ENCODE results near the gene PPP1R12A. TPM values are rescaled to one million over a fixed set of nuclear protein-coding genes. Genes with fewer than 3 reads are reported as not detected.

PPP1R12A gene
- total and polyA plus RNA-seq, 2 of the 4 experiments (the other 2 are of a cell fraction) = 47.7 to 112 TPM

DNA sequence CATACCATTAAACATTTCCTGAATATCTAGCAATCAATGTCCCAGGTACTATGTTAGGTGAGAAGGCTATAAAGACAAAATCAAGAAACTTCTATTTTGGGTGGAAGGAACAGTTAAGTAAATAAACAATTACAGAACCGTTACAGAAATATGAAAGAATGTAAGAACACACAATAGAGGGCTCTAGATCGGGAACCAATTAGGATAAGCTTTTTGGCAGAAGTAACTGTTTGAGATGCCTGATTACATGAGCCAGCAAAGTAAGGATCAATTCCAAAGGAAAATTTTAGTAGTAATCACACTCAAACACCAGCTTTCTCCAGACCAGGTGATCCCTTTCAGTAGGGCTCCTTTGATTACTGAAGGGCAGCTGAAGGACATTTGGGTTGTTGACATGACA lies 33.9 kb downstream of the PPP1R12A start:
- Histone ChIP-seq H3K27me3 (ENCODE audit: control insufficient read depth, insufficient read depth, low read length) (no peaks in the 10 kb centered on the region), H4K8ac (ENCODE audit: low read depth in 2 of 2, low read length in 2 of 2) (no peak overlapping the region), H3K14ac (replicated peaks; ENCODE audit: low read depth, low read length) (0 out of 2 replicates have a peak overlapping the region, but pooled peaks have one; percentile 14), H3K4me2 (ENCODE audit: low read depth, low read length) (no peak overlapping the region), H4K20me1 (ENCODE audit: insufficient read depth, low read length) (peaks cover 82% of the 10 kb centered on the region), H3K4me1 (ENCODE audit: control insufficient read depth, insufficient read depth, low read length) (peaks cover 2% of the 10 kb centered on the region; the same call in 1 of the 2 replicates), H3K18ac (ENCODE audit: low read depth, low read length) (no peak overlapping the region), H4K91ac (ENCODE audit: insufficient read depth, low read depth, low read length) (no peak overlapping the region), H3K9me1 (ENCODE audit: insufficient read depth, low read length) (peaks cover 6% of the 10 kb centered on the region; the same call in 1 of the 2 replicates), H2BK120ac (ENCODE audit: low read depth, low read length) (no peak overlapping the region), H2BK15ac (ENCODE audit: low read depth, low read length) (no peak overlapping the region), H3K27ac (ENCODE audit: insufficient read depth, low read length) (no peak overlapping the region), H3K9ac (ENCODE audit: low read depth, low read length) (no peak overlapping the region), H2AK5ac (ENCODE audit: low read depth, low read length) (no peak overlapping the region), H3K79me1 (ENCODE audit: low read depth in 1 of 2, low read length in 2 of 2) (peaks cover 13 to 64% of the 10 kb centered on the region in 2 experiments), H3K36me3 (ENCODE audit: control insufficient read depth, insufficient read depth, low read length) (no peaks in the 10 kb centered on the region), H3K4me3 (ENCODE audit: insufficient read depth, low read depth, low read length) (no peak overlapping the region), H2AFZ (replicated peaks; ENCODE audit: low read length, poor library complexity) (no peak overlapping the region), H2AK9ac (replicated peaks; ENCODE audit: low read depth, low read length, poor library complexity) (no peak overlapping the region), H4K5ac (ENCODE audit: low read depth, low read length) (no peak overlapping the region), H3K4ac (ENCODE audit: low read depth, low read length) (no peak overlapping the region), H3K23ac (ENCODE audit: low read depth, low read length) (no peak overlapping the region), H3K56ac (ENCODE audit: extremely low read depth, insufficient read depth, low read length) (no peak overlapping the region), H2BK20ac (ENCODE audit: low read depth, low read length) (no peak overlapping the region), H3K9me3 (ENCODE audit: control insufficient read depth, insufficient read depth, low read length) (no peaks in the 10 kb centered on the region), H2BK5ac (ENCODE audit: low read depth, low read length, poor library complexity, severe bottlenecking) (no peak overlapping the region)
- dilution Hi-C loops (cut with HindIII; ENCODE audit: low sequenced_read_pairs, unreplicated experiment) = no loop called here
- no peak for TF ChIP-seq MAFK (IDR thresholded peaks at IDR 0.05; ENCODE audit: low read depth, low read length)
- TF ChIP-seq, protein P1, sequence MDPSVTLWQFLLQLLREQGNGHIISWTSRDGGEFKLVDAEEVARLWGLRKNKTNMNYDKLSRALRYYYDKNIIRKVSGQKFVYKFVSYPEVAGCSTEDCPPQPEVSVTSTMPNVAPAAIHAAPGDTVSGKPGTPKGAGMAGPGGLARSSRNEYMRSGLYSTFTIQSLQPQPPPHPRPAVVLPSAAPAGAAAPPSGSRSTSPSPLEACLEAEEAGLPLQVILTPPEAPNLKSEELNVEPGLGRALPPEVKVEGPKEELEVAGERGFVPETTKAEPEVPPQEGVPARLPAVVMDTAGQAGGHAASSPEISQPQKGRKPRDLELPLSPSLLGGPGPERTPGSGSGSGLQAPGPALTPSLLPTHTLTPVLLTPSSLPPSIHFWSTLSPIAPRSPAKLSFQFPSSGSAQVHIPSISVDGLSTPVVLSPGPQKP (IDR thresholded peaks at IDR 0.05; ENCODE audit: borderline replicate concordance, low read depth, low read length) = no peak
- DNase-seq (no peak), ATAC-seq (ENCODE audit: low read depth) (no peak)
- intact Hi-C loops (cut with micrococcal nuclease) = no loop called here
- CTCF ChIA-PET = no interaction called here
- POLR2A ChIA-PET (ENCODE audit: unreplicated experiment) = no interaction called here
- BruUV-seq (replicated peaks) = no TSS peak
- no CpG with 5 or more reads among the region's 2 CpGs for WGBS, 2 experiments (ENCODE audit: extremely low coverage in 2 of 2, insufficient read length in 1 of 2)
- in situ Hi-C loops (cut with MboI; ENCODE audit: low sequenced_read_pairs) = no loop called here
